Naive B cell (primary cell): ENCODE measurements around the gene EHBP1L1. TPM values are rescaled to one million over a fixed set of nuclear protein-coding genes. Genes with fewer than 3 reads are reported as not detected.

Experiments used
- ATAC-seq, 2 donors: fragments of 150-1000 bp; cut with Tn5 transposase; 2 replicates each; pipeline ENCODE4 v1.10.0; 2021; ENCODE audit warnings: low read depth in 2 of 2, mild to moderate bottlenecking in 2 of 2, moderate library complexity in 2 of 2
- DNase-seq: peaks from one replicate; pipeline ENCODE4 v3.0.0; 2022
- H3K27ac Mint-ChIP-seq, 6 donors: one replicate each; pipeline ENCODE4 v1.8.0; 2020 to 2022; ENCODE audit warnings: mild to moderate bottlenecking in 6 of 6, mixed read lengths in 6 of 6, moderate library complexity in 5 of 6, inconsistent platforms in 2 of 6
- H3K27me3 Mint-ChIP-seq, 3 donors: one replicate each; pipeline ENCODE4 v1.8.0; 2021 to 2022; ENCODE audit warnings: mixed read lengths in 3 of 3, mild to moderate bottlenecking in 1 of 3
- H3K36me3 Mint-ChIP-seq, 2 donors: one replicate each; pipeline ENCODE4 v1.8.0; 2020 to 2022; ENCODE audit warnings: mixed read lengths in 2 of 2, inconsistent platforms in 1 of 2, mild to moderate bottlenecking in 1 of 2
- H3K4me1 Mint-ChIP-seq, 3 donors: one replicate each; pipeline ENCODE4 v1.8.0; 2020 to 2022; ENCODE audit warnings: mixed read lengths in 3 of 3, inconsistent platforms in 1 of 3, mild to moderate bottlenecking in 1 of 3, moderate library complexity in 1 of 3
- H3K4me3 Mint-ChIP-seq, 8 donors: one replicate each; pipeline ENCODE4 v1.8.0; 2020 to 2022; ENCODE audit warnings: mild to moderate bottlenecking in 8 of 8, mixed read lengths in 8 of 8, moderate library complexity in 8 of 8, inconsistent platforms in 2 of 8
- H3K9me3 Mint-ChIP-seq, 7 donors: one replicate each; pipeline ENCODE4 v1.8.0; 2020 to 2022; ENCODE audit warnings: mixed read lengths in 7 of 7, mild to moderate bottlenecking in 5 of 7, inconsistent platforms in 2 of 7, moderate library complexity in 1 of 7
- polyA plus RNA-seq, 6 donors: library from polyadenylated mRNA; unstranded; fragments of 300-500 nt; fragmentation: Illumina TruSeq; gene quantifications; one replicate each; pipeline ENCODE4 v1.2.3, GENCODE V29; 2021; ENCODE audit warnings: low read depth in 6 of 6

The EHBP1L1 gene
- polyA plus RNA-seq, 6 donors from 2014 or later: 5.5 to 18.3 (median 11.6) TPM

GRCh38 chr11:65640483-65641296 is 64.8 kb downstream of the EHBP1L1 start:
- H3K27me3 Mint-ChIP-seq: no peaks in the 10 kb centered on the region
- H3K36me3 Mint-ChIP-seq: peaks cover 0 to 18% of the 10 kb centered on the region in 2 donors
- peak; percentile 90 for DNase-seq
- peak overlapping the region; percentile 99 to 100 (median 100) for H3K27ac Mint-ChIP-seq
- ATAC-seq: peak; percentile 38 to 40
- H3K4me3 Mint-ChIP-seq: peak overlapping the region; percentile 93 to 99 (median 98)
- H3K9me3 Mint-ChIP-seq: no peaks in the 10 kb centered on the region
- H3K4me1 Mint-ChIP-seq: peaks cover 56 to 69% (median 63%) of the 10 kb centered on the region in 3 donors

GRCh38 chr11:65641297-65642013 is 65.6 kb downstream of the EHBP1L1 start:
- H3K36me3 Mint-ChIP-seq: peaks cover 0 to 18% of the 10 kb centered on the region in 2 donors
- H3K27me3 Mint-ChIP-seq: no peaks in the 10 kb centered on the region
- DNase-seq (no peak), ATAC-seq (no peak)
- H3K4me3 Mint-ChIP-seq: peak overlapping the region; percentile 88 to 99 (median 96)
- H3K4me1 Mint-ChIP-seq: peaks cover 58 to 73% (median 65%) of the 10 kb centered on the region in 3 donors
- no peaks in the 10 kb centered on the region for H3K9me3 Mint-ChIP-seq
- H3K27ac Mint-ChIP-seq: peak overlapping the region; percentile 85 to 100 (median 97)

Other genes with a start within 250 kb of the EHBP1L1 start
- gene DPF2, start 242.2 kb upstream of the EHBP1L1 start, polyA plus RNA-seq: 100 to 1,000 TPM in 1 of 6 donors, 10 to 100 TPM in 5; 68.1 to 104 (median 91.9) TPM
- gene TIGD3, start 221.3 kb upstream of the EHBP1L1 start, polyA plus RNA-seq: 1 to 10 TPM; 1.5 to 3.3 (median 1.8) TPM
- gene SLC25A45, start 193.4 kb upstream of the EHBP1L1 start, polyA plus RNA-seq: 10 to 100 TPM; 10.2 to 35.1 (median 16.2) TPM
- 10 to 100 TPM; 45.3 to 64.6 (median 53.8) TPM for gene FRMD8, start 189.4 kb upstream of the EHBP1L1 start, polyA plus RNA-seq
- gene NEAT1, start 153.3 kb upstream of the EHBP1L1 start, polyA plus RNA-seq: 1 to 10 TPM in 5 of 6 donors, under 1 TPM in 1; 0.88 to 4.2 (median 1.2) TPM
- 1,000 to 10,000 TPM; 1,985 to 6,450 (median 3,738) TPM for gene MALAT1, start 77.0 kb upstream of the EHBP1L1 start, polyA plus RNA-seq
- 10 to 100 TPM; 21.8 to 40.0 (median 27.2) TPM for gene SCYL1, start 51.0 kb upstream of the EHBP1L1 start, polyA plus RNA-seq
- 10 to 100 TPM; 12.5 to 40.5 (median 23.0) TPM for gene LTBP3, start 17.7 kb upstream of the EHBP1L1 start, polyA plus RNA-seq
- gene ZNRD2, start 5.6 kb upstream of the EHBP1L1 start, polyA plus RNA-seq: 10 to 100 TPM; 56.9 to 74.5 (median 69.8) TPM
- gene FAM89B, start 3.5 kb upstream of the EHBP1L1 start, polyA plus RNA-seq: 10 to 100 TPM; 44.3 to 82.6 (median 61.8) TPM
- gene KCNK7, start 19.7 kb downstream of the EHBP1L1 start, polyA plus RNA-seq: not detected
- gene MAP3K11, start 38.2 kb downstream of the EHBP1L1 start, polyA plus RNA-seq: 10 to 100 TPM in 4 of 6 donors, 1 to 10 TPM in 2; 9.2 to 20.1 (median 11.9) TPM
- gene PCNX3, start 39.7 kb downstream of the EHBP1L1 start, polyA plus RNA-seq: 1 to 10 TPM in 5 of 6 donors, not detected in 1; 1.7 to 5.9 (median 3.0) TPM
- gene SIPA1, start 62.0 kb downstream of the EHBP1L1 start, polyA plus RNA-seq: 100 to 1,000 TPM; 160 to 404 (median 207) TPM
- gene RELA, start 86.9 kb downstream of the EHBP1L1 start, polyA plus RNA-seq: 10 to 100 TPM; 36.3 to 72.2 (median 48.6) TPM
- 10 to 100 TPM; 38.9 to 71.8 (median 63.6) TPM for gene KAT5, start 136.2 kb downstream of the EHBP1L1 start, polyA plus RNA-seq
- 100 to 1,000 TPM in 3 of 6 donors, 10 to 100 TPM in 3; 59.3 to 126 (median 99.1) TPM for gene RNASEH2C, start 144.7 kb downstream of the EHBP1L1 start, polyA plus RNA-seq
- gene AP5B1, start 204.9 kb downstream of the EHBP1L1 start, polyA plus RNA-seq: 10 to 100 TPM in 2 of 6 donors, 1 to 10 TPM in 4; 3.4 to 17.2 (median 9.6) TPM
- gene OVOL1, start 211.0 kb downstream of the EHBP1L1 start, polyA plus RNA-seq: not detected